C4-2B (cell line): ENCODE results near the gene CHID1.

ENCODE experiments used
- ZFX ChIP-seq: fragments of 450-650 bp; IDR thresholded peaks from 2 replicates; pipeline ENCODE4 v1.6.1; 2017
- TF ChIP-seq, protein P1 (sequence below): fragments of 450-650 bp; conservative IDR thresholded peaks from 2 replicates; pipeline ENCODE4 v1.5.1; 2017; ENCODE audit warnings: mild to moderate bottlenecking

DNA sequence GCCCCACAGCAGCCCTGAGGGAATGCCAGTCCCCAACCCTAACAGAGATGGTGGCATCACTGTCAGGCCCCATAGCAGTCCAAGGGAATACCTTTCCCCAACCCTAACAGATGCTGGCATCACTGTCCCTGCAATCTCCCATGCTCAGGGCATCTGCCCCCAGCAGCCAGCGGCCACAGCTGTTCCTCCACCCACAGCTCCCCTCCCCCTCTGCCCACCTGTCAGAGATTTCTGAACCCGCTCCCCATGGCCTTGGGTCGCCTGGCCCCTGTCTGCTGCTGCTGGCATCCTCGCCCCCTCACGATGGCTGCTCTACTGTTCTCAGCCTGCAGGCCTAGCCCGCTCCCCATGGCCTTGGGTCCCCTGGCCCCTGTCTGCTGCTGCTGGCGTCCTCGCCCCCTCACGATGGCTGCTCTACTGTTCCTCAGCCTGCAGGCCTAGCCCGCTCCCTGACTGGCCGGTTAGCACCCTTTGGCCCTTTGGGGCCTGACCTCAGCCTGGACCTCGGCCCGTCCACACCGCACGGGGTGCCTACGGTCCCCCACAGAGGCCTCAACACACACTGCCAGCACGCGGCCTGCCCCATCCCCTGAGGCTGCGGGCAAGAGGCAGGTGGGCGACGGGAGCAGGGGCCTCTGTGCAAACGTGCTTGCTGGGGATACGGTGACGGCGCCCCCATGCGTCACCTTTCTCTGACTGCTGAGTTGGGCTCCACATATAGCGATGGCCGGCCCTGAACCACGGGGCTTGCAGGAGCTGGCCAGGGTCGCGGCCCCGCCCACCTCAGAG is 20.7 kb downstream of the CHID1 start:
- TF ChIP-seq, protein P1, sequence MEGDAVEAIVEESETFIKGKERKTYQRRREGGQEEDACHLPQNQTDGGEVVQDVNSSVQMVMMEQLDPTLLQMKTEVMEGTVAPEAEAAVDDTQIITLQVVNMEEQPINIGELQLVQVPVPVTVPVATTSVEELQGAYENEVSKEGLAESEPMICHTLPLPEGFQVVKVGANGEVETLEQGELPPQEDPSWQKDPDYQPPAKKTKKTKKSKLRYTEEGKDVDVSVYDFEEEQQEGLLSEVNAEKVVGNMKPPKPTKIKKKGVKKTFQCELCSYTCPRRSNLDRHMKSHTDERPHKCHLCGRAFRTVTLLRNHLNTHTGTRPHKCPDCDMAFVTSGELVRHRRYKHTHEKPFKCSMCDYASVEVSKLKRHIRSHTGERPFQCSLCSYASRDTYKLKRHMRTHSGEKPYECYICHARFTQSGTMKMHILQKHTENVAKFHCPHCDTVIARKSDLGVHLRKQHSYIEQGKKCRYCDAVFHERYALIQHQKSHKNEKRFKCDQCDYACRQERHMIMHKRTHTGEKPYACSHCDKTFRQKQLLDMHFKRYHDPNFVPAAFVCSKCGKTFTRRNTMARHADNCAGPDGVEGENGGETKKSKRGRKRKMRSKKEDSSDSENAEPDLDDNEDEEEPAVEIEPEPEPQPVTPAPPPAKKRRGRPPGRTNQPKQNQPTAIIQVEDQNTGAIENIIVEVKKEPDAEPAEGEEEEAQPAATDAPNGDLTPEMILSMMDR = no peak
- no peak for TF ChIP-seq ZFX
